ENCODE results near the gene GSE1. TPM values are rescaled to one million over a fixed set of nuclear protein-coding genes. Genes with fewer than 3 reads are reported as not detected.

GSE1 gene
- total and polyA plus RNA-seq, 2 experiments from 2014 or later, result 32.4 to 135 TPM

DNA sequence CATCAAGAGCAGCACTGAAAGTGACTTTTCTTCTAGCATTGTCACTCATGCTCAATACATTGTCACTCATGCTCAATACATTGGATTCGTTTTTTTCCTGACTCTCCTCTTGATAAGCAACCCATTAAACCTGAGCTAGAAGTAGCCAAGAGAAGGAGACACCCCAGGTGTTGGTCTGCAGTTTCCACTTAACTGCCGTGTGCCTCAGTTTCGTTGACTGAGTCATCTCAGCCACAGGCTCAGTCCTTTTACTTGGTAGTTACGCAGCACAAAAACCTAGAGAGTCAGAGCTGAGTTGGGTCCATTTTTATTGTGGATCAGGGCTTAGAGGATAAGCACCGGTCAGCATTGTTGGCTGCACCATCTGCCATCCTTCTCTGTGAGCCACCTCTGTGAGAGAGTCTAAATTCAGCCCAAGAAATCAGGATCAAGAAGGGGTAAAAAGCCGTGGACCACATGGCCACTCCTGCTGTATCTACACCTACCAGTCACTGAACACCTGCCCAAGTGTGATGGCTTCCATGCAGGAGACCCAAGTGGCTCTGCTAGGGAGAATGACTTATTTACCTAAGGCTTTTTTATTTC is 64.4 kb downstream of the GSE1 start:
- Histone ChIP-seq H3K27me3 (ENCODE audit: insufficient read depth) (no peaks in the 10 kb centered on the region), H4K20me1 (replicated peaks; ENCODE audit: insufficient read depth) (peaks cover 33% of the 10 kb centered on the region), H2AFZ (no peak overlapping the region), H3F3A (replicated peaks; ENCODE audit: low read depth) (peaks cover 8% of the 10 kb centered on the region), H3K4me1 (ENCODE audit: insufficient read depth) (no peaks in the 10 kb centered on the region), H3K36me3 (ENCODE audit: insufficient read depth) (peaks cover 35% of the 10 kb centered on the region), H3K4me3 (no peak overlapping the region), H3K4me2 (no peak overlapping the region), H3K9me2 (ENCODE audit: insufficient read depth) (no peaks in the 10 kb centered on the region), H3K27ac (ENCODE audit: low read depth) (peak overlapping the region; percentile 52; the same call in 1 of the 2 replicates), H3K79me2 (replicated peaks; ENCODE audit: insufficient read depth) (no peaks in the 10 kb centered on the region)
- Mint-ChIP-seq H3K9me3 (no peaks in the 10 kb centered on the region), H3K4me3 (no peak overlapping the region), H3K27ac (no peak overlapping the region; the same call in 1 of the 2 replicates), H3K36me3 (ENCODE audit: low read depth) (peaks cover 85% of the 10 kb centered on the region), H3K27me3 (ENCODE audit: insufficient read depth, low read depth, poor library complexity) (peaks cover 8% of the 10 kb centered on the region), H3K4me1 (peaks cover 3% of the 10 kb centered on the region; the same call in 1 of the 3 replicates)
- DNase-seq (ENCODE audit: low spot score) (no peak), ATAC-seq (no peak)
- TF ChIP-seq POLR2AphosphoS5 (IDR thresholded peaks at IDR 0.05; ENCODE audit: low read depth) (no peak), EZH2phosphoT487 (IDR thresholded peaks at IDR 0.05; ENCODE audit: unreplicated experiment) (no peak), CREB1 (CRISPR knock-in tag; IDR thresholded peaks at IDR 0.05; ENCODE audit: low read depth) (no peak), ZNF331 (CRISPR knock-in tag; IDR thresholded peaks at IDR 0.05; ENCODE audit: low read depth) (no peak), JUNB (IDR thresholded peaks at IDR 0.05; ENCODE audit: unreplicated experiment) (no peak), ZNF114 (CRISPR knock-in tag; IDR thresholded peaks at IDR 0.05) (no peak)
- TF ChIP-seq, protein P1, sequence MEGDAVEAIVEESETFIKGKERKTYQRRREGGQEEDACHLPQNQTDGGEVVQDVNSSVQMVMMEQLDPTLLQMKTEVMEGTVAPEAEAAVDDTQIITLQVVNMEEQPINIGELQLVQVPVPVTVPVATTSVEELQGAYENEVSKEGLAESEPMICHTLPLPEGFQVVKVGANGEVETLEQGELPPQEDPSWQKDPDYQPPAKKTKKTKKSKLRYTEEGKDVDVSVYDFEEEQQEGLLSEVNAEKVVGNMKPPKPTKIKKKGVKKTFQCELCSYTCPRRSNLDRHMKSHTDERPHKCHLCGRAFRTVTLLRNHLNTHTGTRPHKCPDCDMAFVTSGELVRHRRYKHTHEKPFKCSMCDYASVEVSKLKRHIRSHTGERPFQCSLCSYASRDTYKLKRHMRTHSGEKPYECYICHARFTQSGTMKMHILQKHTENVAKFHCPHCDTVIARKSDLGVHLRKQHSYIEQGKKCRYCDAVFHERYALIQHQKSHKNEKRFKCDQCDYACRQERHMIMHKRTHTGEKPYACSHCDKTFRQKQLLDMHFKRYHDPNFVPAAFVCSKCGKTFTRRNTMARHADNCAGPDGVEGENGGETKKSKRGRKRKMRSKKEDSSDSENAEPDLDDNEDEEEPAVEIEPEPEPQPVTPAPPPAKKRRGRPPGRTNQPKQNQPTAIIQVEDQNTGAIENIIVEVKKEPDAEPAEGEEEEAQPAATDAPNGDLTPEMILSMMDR (conservative IDR thresholded peaks at IDR 0.05; ENCODE audit: low read depth in 2 of 2), result no peak
- TF ChIP-seq, protein P2, sequence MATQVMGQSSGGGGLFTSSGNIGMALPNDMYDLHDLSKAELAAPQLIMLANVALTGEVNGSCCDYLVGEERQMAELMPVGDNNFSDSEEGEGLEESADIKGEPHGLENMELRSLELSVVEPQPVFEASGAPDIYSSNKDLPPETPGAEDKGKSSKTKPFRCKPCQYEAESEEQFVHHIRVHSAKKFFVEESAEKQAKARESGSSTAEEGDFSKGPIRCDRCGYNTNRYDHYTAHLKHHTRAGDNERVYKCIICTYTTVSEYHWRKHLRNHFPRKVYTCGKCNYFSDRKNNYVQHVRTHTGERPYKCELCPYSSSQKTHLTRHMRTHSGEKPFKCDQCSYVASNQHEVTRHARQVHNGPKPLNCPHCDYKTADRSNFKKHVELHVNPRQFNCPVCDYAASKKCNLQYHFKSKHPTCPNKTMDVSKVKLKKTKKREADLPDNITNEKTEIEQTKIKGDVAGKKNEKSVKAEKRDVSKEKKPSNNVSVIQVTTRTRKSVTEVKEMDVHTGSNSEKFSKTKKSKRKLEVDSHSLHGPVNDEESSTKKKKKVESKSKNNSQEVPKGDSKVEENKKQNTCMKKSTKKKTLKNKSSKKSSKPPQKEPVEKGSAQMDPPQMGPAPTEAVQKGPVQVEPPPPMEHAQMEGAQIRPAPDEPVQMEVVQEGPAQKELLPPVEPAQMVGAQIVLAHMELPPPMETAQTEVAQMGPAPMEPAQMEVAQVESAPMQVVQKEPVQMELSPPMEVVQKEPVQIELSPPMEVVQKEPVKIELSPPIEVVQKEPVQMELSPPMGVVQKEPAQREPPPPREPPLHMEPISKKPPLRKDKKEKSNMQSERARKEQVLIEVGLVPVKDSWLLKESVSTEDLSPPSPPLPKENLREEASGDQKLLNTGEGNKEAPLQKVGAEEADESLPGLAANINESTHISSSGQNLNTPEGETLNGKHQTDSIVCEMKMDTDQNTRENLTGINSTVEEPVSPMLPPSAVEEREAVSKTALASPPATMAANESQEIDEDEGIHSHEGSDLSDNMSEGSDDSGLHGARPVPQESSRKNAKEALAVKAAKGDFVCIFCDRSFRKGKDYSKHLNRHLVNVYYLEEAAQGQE (IDR thresholded peaks at IDR 0.05; ENCODE audit: unreplicated experiment), result no peak

DNA sequence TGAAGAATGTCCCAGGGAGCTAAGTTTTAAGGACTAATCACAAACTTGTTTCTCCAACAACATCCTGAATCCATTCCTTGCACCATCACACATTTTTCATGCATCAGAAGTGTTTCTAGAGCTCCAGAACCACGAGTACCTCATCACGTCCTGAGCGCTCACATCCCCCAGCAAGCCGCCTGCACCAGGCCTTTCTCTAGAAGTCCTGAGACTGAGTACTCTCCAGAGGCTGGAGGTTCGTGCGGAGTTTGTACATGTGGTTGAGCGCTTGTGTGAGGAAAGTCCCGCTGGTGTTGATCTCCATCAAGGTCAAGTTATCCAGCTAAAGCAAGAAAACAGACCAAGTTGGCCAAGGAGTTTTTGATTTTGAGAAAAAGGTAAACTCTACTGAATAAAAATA is 64.9 kb downstream of the GSE1 start:
- Histone ChIP-seq H3F3A (replicated peaks; ENCODE audit: low read depth) (peaks cover 8% of the 10 kb centered on the region), H3K9me2 (ENCODE audit: insufficient read depth) (no peaks in the 10 kb centered on the region), H3K36me3 (ENCODE audit: insufficient read depth) (peaks cover 29% of the 10 kb centered on the region), H3K27ac (ENCODE audit: low read depth) (peak overlapping the region; percentile 52; the same call in 1 of the 2 replicates), H3K79me2 (replicated peaks; ENCODE audit: insufficient read depth) (no peaks in the 10 kb centered on the region), H3K27me3 (ENCODE audit: insufficient read depth) (no peaks in the 10 kb centered on the region), H3K4me3 (no peak overlapping the region), H4K20me1 (replicated peaks; ENCODE audit: insufficient read depth) (peaks cover 33% of the 10 kb centered on the region), H3K4me2 (no peak overlapping the region), H3K4me1 (ENCODE audit: insufficient read depth) (no peaks in the 10 kb centered on the region), H2AFZ (no peak overlapping the region)
- Mint-ChIP-seq H3K27ac (no peak overlapping the region), H3K27me3 (ENCODE audit: insufficient read depth, low read depth, poor library complexity) (peaks cover 9% of the 10 kb centered on the region), H3K4me1 (peaks cover 4% of the 10 kb centered on the region; the same call in 1 of the 3 replicates), H3K4me3 (no peak overlapping the region), H3K36me3 (ENCODE audit: low read depth) (peaks cover 83% of the 10 kb centered on the region), H3K9me3 (no peaks in the 10 kb centered on the region)
- DNase-seq (ENCODE audit: low spot score) (no peak), ATAC-seq (no peak)
- TF ChIP-seq, protein P2 (IDR thresholded peaks at IDR 0.05; ENCODE audit: unreplicated experiment), result no peak
- TF ChIP-seq ZNF114 (CRISPR knock-in tag; IDR thresholded peaks at IDR 0.05) (no peak), NANOG (IDR thresholded peaks at IDR 0.05; ENCODE audit: borderline replicate concordance) (no peak), STAT1 (IDR thresholded peaks at IDR 0.05; ENCODE audit: unreplicated experiment) (no peak), ZNF331 (CRISPR knock-in tag; IDR thresholded peaks at IDR 0.05; ENCODE audit: low read depth) (no peak), JUNB (IDR thresholded peaks at IDR 0.05; ENCODE audit: unreplicated experiment) (no peak), POLR2AphosphoS5 (IDR thresholded peaks at IDR 0.05; ENCODE audit: low read depth) (no peak)
- TF ChIP-seq, protein P1 (conservative IDR thresholded peaks at IDR 0.05; ENCODE audit: low read depth in 2 of 2), result no peak
- TF ChIP-seq, protein P3, sequence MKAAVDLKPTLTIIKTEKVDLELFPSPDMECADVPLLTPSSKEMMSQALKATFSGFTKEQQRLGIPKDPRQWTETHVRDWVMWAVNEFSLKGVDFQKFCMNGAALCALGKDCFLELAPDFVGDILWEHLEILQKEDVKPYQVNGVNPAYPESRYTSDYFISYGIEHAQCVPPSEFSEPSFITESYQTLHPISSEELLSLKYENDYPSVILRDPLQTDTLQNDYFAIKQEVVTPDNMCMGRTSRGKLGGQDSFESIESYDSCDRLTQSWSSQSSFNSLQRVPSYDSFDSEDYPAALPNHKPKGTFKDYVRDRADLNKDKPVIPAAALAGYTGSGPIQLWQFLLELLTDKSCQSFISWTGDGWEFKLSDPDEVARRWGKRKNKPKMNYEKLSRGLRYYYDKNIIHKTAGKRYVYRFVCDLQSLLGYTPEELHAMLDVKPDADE (IDR thresholded peaks at IDR 0.05), result no peak
